ENCODE results near the gene HYAL3. TPM values are rescaled to one million over a fixed set of nuclear protein-coding genes. Genes with fewer than 3 reads are reported as not detected.

The HYAL3 gene
- total and polyA plus RNA-seq, 2 of the 13 experiments (the other 11 are each of a cell fraction or from before 2014, with no cell fraction given) = 5.5 to 10.4 TPM

DNA sequence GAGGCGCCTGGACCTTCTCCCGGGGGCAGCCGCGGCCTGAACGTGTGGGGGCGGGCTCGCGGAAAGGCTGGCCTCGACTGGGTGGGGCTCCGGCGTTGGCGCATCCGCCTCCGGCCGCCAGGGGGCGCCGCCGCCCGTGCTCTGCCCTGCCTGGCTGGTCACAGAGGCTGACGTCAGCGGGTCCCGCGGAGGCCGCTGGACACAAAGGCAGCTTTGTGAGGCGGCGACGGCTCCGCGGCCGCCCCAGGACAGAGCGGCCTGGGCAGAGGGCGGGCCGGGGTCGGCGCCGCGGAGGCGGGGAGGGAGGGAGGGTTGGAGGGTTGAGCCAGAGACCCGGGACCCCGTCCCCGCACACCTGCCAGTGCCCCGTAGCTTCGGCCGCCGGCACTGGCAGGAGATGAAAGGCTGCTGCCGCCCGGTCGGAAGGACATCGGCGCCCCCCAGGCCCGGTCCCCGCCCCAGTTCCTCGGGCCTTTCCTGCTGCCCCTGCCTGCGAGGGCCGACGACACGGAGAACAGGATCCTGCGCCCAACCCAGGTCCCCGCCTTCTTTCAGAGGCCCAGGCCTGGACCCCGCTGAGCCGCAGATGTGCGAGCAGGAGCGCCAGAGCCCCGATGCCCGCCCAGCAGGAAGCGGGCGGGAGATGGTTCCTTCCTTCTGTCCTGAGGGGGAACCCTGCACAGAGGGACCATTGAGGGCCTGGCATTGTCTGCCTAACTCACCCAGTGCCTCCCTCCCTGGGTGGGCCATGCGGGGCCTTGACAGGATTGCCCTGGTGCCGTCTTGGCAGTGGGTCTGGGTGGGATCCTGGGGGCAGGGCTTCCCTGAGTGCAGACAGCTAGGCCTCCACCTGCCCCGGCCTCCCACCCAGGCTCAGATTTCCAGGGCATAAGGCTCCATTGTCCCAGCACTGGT, 38.9 kb downstream of the HYAL3 start (continued):
- TF ChIP-seq, protein P1, sequence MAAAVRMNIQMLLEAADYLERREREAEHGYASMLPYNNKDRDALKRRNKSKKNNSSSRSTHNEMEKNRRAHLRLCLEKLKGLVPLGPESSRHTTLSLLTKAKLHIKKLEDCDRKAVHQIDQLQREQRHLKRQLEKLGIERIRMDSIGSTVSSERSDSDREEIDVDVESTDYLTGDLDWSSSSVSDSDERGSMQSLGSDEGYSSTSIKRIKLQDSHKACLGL (CRISPR knock-in tag; IDR thresholded peaks at IDR 0.05) = 0 out of 2 replicates have a peak, but pooled peaks have one; percentile 20
- TF ChIP-seq, protein P2, sequence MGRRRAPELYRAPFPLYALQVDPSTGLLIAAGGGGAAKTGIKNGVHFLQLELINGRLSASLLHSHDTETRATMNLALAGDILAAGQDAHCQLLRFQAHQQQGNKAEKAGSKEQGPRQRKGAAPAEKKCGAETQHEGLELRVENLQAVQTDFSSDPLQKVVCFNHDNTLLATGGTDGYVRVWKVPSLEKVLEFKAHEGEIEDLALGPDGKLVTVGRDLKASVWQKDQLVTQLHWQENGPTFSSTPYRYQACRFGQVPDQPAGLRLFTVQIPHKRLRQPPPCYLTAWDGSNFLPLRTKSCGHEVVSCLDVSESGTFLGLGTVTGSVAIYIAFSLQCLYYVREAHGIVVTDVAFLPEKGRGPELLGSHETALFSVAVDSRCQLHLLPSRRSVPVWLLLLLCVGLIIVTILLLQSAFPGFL (CRISPR knock-in tag; IDR thresholded peaks at IDR 0.05) = no peak
- TF ChIP-seq RBFOX2 (IDR thresholded peaks at IDR 0.05; ENCODE audit: low read depth, low read length) (peak; percentile 92), MAF1 (CRISPR knock-in tag; IDR thresholded peaks at IDR 0.05; ENCODE audit: borderline replicate concordance) (0 out of 2 replicates have a peak, but pooled peaks have one; percentile 27), ZNF232 (CRISPR knock-in tag; IDR thresholded peaks at IDR 0.05; ENCODE audit: borderline replicate concordance) (0 out of 2 replicates have a peak, but pooled peaks have one; percentile 40), SNRNP70 (IDR thresholded peaks at IDR 0.05; ENCODE audit: low read depth, low read length) (no peak), FOXJ3 (CRISPR knock-in tag; IDR thresholded peaks at IDR 0.05; ENCODE audit: borderline replicate concordance) (peak; percentile 57; the same call in 1 of the 2 replicates), XRCC5 (optimal IDR thresholded peaks at IDR 0.05; ENCODE audit: low read length) (peak; percentile 68), ATF1 (CRISPR knock-in tag; IDR thresholded peaks at IDR 0.05) (no peak)
- TF ChIP-seq, protein P3, sequence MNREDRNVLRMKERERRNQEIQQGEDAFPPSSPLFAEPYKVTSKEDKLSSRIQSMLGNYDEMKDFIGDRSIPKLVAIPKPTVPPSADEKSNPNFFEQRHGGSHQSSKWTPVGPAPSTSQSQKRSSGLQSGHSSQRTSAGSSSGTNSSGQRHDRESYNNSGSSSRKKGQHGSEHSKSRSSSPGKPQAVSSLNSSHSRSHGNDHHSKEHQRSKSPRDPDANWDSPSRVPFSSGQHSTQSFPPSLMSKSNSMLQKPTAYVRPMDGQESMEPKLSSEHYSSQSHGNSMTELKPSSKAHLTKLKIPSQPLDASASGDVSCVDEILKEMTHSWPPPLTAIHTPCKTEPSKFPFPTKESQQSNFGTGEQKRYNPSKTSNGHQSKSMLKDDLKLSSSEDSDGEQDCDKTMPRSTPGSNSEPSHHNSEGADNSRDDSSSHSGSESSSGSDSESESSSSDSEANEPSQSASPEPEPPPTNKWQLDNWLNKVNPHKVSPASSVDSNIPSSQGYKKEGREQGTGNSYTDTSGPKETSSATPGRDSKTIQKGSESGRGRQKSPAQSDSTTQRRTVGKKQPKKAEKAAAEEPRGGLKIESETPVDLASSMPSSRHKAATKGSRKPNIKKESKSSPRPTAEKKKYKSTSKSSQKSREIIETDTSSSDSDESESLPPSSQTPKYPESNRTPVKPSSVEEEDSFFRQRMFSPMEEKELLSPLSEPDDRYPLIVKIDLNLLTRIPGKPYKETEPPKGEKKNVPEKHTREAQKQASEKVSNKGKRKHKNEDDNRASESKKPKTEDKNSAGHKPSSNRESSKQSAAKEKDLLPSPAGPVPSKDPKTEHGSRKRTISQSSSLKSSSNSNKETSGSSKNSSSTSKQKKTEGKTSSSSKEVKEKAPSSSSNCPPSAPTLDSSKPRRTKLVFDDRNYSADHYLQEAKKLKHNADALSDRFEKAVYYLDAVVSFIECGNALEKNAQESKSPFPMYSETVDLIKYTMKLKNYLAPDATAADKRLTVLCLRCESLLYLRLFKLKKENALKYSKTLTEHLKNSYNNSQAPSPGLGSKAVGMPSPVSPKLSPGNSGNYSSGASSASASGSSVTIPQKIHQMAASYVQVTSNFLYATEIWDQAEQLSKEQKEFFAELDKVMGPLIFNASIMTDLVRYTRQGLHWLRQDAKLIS (CRISPR knock-in tag; IDR thresholded peaks at IDR 0.05) = peak; percentile 73; the same call in 1 of the 2 replicates
- TF ChIP-seq, protein P4, sequence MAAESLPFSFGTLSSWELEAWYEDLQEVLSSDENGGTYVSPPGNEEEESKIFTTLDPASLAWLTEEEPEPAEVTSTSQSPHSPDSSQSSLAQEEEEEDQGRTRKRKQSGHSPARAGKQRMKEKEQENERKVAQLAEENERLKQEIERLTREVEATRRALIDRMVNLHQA (CRISPR knock-in tag; IDR thresholded peaks at IDR 0.05) = no peak
- TF ChIP-seq, protein P5, sequence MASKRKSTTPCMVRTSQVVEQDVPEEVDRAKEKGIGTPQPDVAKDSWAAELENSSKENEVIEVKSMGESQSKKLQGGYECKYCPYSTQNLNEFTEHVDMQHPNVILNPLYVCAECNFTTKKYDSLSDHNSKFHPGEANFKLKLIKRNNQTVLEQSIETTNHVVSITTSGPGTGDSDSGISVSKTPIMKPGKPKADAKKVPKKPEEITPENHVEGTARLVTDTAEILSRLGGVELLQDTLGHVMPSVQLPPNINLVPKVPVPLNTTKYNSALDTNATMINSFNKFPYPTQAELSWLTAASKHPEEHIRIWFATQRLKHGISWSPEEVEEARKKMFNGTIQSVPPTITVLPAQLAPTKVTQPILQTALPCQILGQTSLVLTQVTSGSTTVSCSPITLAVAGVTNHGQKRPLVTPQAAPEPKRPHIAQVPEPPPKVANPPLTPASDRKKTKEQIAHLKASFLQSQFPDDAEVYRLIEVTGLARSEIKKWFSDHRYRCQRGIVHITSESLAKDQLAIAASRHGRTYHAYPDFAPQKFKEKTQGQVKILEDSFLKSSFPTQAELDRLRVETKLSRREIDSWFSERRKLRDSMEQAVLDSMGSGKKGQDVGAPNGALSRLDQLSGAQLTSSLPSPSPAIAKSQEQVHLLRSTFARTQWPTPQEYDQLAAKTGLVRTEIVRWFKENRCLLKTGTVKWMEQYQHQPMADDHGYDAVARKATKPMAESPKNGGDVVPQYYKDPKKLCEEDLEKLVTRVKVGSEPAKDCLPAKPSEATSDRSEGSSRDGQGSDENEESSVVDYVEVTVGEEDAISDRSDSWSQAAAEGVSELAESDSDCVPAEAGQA (IDR thresholded peaks at IDR 0.05; ENCODE audit: low read depth) = no peak
- TF ChIP-seq, protein P5 (CRISPR knock-in tag; IDR thresholded peaks at IDR 0.05; ENCODE audit: borderline replicate concordance) = no peak; the same call in 1 of the 2 replicates
- TF ChIP-seq, protein P6, sequence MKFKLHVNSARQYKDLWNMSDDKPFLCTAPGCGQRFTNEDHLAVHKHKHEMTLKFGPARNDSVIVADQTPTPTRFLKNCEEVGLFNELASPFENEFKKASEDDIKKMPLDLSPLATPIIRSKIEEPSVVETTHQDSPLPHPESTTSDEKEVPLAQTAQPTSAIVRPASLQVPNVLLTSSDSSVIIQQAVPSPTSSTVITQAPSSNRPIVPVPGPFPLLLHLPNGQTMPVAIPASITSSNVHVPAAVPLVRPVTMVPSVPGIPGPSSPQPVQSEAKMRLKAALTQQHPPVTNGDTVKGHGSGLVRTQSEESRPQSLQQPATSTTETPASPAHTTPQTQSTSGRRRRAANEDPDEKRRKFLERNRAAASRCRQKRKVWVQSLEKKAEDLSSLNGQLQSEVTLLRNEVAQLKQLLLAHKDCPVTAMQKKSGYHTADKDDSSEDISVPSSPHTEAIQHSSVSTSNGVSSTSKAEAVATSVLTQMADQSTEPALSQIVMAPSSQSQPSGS (CRISPR knock-in tag; IDR thresholded peaks at IDR 0.05) = peak; percentile 100
